ENCODE results near the gene TGM2. TPM values are rescaled to one million over a fixed set of nuclear protein-coding genes. Genes with fewer than 3 reads are reported as not detected.
A peak's percentile ranks its signal among the peaks of the same experiment; 100 is the strongest.

The TGM2 gene
- total and polyA plus RNA-seq, 9 of the 15 experiments (the other 6 are each of a cell fraction or from before 2014, with no cell fraction given), result 5.5 to 78.5 (median 37.6) TPM

DNA sequence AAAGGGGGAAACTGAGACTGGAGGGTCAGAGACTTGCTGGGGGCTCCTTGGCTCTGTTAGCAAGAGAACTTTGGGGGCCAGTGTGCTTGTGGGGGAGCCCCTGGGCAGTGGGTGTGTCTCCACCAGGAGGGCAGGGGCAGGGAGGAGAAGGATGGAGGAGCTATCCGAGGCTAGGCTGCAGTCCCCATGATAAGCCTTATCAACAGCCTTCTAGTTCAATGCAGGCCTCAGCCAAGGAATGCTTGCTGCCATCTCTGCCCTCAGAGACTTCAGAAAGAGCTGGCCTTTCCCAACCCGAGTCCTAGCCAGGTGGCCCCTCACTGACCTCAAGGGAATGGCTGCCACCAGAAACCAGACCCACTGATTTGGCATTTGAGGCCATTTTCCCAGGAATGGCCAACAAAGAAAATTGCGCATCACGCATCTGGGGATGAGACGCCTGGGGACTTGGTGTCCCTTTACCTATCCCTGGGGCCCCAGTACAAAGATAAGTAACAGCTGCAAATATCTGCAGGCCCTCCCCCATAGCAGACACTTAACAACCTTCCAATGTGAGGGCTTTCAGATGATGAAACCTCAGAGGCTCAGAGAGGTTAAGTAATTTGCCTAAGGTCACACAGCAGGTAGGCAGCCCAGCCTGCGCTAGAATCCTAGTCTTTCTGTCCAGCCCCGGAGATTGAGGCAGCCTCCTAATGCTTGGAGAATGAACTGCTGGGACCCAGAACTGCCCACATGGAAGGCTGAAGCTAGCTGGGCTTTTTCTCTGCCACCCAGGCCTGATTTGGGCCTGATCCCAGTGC is 4.9 kb downstream of the TGM2 start (continued):
- TF ChIP-seq, protein P1, sequence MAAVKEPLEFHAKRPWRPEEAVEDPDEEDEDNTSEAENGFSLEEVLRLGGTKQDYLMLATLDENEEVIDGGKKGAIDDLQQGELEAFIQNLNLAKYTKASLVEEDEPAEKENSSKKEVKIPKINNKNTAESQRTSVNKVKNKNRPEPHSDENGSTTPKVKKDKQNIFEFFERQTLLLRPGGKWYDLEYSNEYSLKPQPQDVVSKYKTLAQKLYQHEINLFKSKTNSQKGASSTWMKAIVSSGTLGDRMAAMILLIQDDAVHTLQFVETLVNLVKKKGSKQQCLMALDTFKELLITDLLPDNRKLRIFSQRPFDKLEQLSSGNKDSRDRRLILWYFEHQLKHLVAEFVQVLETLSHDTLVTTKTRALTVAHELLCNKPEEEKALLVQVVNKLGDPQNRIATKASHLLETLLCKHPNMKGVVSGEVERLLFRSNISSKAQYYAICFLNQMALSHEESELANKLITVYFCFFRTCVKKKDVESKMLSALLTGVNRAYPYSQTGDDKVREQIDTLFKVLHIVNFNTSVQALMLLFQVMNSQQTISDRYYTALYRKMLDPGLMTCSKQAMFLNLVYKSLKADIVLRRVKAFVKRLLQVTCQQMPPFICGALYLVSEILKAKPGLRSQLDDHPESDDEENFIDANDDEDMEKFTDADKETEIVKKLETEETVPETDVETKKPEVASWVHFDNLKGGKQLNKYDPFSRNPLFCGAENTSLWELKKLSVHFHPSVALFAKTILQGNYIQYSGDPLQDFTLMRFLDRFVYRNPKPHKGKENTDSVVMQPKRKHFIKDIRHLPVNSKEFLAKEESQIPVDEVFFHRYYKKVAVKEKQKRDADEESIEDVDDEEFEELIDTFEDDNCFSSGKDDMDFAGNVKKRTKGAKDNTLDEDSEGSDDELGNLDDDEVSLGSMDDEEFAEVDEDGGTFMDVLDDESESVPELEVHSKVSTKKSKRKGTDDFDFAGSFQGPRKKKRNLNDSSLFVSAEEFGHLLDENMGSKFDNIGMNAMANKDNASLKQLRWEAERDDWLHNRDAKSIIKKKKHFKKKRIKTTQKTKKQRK (IDR thresholded peaks at IDR 0.05; ENCODE audit: borderline replicate concordance, low read depth, low read length), result no peak
- peak; percentile 88; the same call in 1 of the 2 replicates for TF ChIP-seq CBX1 (IDR thresholded peaks at IDR 0.05; ENCODE audit: low read depth)
- TF ChIP-seq ZNF766 (CRISPR knock-in tag; conservative IDR thresholded peaks at IDR 0.05), result peak; percentile 14; the same call in 1 of the 2 replicates
- TF ChIP-seq FOXJ3 (CRISPR knock-in tag; IDR thresholded peaks at IDR 0.05), result no peak
- no peak for TF ChIP-seq ZNF76 (CRISPR knock-in tag; IDR thresholded peaks at IDR 0.05; ENCODE audit: borderline replicate concordance)
- TF ChIP-seq, protein P2, sequence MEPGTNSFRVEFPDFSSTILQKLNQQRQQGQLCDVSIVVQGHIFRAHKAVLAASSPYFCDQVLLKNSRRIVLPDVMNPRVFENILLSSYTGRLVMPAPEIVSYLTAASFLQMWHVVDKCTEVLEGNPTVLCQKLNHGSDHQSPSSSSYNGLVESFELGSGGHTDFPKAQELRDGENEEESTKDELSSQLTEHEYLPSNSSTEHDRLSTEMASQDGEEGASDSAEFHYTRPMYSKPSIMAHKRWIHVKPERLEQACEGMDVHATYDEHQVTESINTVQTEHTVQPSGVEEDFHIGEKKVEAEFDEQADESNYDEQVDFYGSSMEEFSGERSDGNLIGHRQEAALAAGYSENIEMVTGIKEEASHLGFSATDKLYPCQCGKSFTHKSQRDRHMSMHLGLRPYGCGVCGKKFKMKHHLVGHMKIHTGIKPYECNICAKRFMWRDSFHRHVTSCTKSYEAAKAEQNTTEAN (CRISPR knock-in tag; IDR thresholded peaks at IDR 0.05), result no peak
- no peak for TF ChIP-seq POU5F1 (IDR thresholded peaks at IDR 0.05; ENCODE audit: borderline replicate concordance, low read depth, low read length, partially characterized antibody)
- TF ChIP-seq ZNF140 (CRISPR knock-in tag; IDR thresholded peaks at IDR 0.05), result no peak
- no peak for TF ChIP-seq MAFF (IDR thresholded peaks at IDR 0.05; ENCODE audit: low read length)
- no peak for TF ChIP-seq NBN (IDR thresholded peaks at IDR 0.05; ENCODE audit: low read depth)
- no peak for TF ChIP-seq PRPF4 (IDR thresholded peaks at IDR 0.05; ENCODE audit: insufficient read depth, low read depth, low read length, poor library complexity, severe bottlenecking)
- no peak for TF ChIP-seq BRCA1 (IDR thresholded peaks at IDR 0.05)
- TF ChIP-seq BRCA1 (CRISPR knock-in tag; IDR thresholded peaks at IDR 0.05), result 0 out of 2 replicates have a peak, but pooled peaks have one; percentile 35
- TF ChIP-seq ZNF224 (CRISPR knock-in tag; IDR thresholded peaks at IDR 0.05), result no peak
- peak; percentile 35; the same call in 1 of the 2 replicates for TF ChIP-seq ZKSCAN1 (IDR thresholded peaks at IDR 0.05; ENCODE audit: low read depth, low read length)
- no peak for TF ChIP-seq PPARD (CRISPR knock-in tag; IDR thresholded peaks at IDR 0.05)
- TF ChIP-seq TCF3 (CRISPR knock-in tag; IDR thresholded peaks at IDR 0.05), result peak; percentile 90
- TF ChIP-seq ESRRA (IDR thresholded peaks at IDR 0.05; ENCODE audit: borderline replicate concordance, low read depth), result peak; percentile 41
- TF ChIP-seq DNMT1 (IDR thresholded peaks at IDR 0.05), result no peak
- TF ChIP-seq, protein P3, sequence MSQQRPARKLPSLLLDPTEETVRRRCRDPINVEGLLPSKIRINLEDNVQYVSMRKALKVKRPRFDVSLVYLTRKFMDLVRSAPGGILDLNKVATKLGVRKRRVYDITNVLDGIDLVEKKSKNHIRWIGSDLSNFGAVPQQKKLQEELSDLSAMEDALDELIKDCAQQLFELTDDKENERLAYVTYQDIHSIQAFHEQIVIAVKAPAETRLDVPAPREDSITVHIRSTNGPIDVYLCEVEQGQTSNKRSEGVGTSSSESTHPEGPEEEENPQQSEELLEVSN (IDR thresholded peaks at IDR 0.05; ENCODE audit: borderline replicate concordance in 1 of 2, extremely low read depth in 1 of 2, insufficient read depth in 1 of 2, insufficient read length in 1 of 2, low read depth in 1 of 2, low read length in 1 of 2, poor library complexity in 1 of 2, severe bottlenecking in 1 of 2), result no peak
- no peak for TF ChIP-seq RBFOX2 (IDR thresholded peaks at IDR 0.05; ENCODE audit: low read depth, low read length)
